HS-27A (cell line): ENCODE data around the gene SLC66A1.

ENCODE experiments used
- DNase-seq: peaks from one replicate; pipeline ENCODE4 v3.0.0-alpha.2; 2012; ENCODE audit warnings: low read depth, missing footprints

The SLC66A1 gene

DNA sequence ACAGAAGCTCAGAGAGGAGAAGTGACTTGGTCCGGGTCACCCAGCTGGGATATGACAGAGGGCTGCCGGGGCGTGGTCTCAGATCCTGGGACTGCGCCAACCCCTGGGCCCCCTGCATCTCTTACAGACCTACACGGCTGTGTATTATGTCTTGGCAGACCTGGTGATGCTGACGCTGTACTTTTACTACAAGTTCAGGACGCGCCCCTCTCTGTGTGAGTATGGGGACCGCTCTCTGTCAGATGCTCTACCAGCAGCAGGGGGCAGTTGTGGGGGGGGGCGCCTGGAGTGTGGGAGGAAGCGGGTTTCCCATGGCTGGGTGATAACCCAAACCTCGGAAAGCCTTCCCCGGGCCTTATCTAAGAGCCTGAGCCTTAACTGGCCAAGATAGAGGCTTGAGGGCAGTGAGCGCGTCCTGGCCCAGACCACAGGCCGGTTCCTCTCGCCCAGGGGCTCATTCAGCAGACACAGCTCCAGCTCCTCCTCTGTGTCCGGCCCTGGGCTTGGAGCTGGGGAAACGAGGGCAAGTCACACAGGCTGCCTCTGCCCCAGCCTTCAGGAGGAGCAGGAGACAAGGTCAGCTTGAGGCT lies 13.3 kb downstream of the SLC66A1 start:
- no peak for DNase-seq

DNA sequence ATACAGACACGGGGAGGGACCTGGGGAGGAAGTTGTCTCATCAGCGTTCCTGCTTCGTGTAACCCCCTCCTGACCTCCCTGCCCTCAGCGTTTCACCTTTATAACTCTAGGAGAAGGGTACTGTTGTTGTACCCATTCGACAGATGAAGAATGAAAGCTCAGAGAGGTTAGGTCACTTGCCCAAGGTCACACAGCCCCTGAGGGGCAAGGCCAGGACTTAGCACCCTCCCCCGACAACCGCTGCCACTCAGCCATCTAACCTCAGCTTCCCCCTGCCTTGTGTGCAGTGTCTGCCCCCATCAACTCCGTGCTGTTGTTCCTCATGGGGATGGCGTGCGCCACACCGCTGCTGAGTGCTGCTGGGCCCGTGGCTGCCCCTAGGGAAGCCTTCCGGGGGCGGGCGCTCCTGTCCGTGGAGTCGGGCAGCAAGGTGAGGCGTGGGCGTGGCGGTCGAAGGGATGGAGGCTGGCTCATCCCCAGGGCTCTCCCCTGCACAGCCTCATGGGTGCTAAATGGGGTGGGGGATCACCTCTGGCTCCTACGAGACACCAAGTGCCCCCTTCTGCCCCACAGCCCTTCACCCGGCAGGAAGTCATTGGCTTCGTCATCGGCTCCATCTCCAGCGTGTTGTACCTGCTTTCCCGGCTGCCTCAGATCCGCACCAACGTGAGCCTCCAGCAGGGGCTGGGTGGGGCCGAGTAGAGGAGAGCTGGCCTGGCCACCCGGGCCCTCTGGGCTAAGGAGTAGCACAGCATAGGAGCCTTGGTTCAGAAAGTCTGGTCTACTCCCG lies 14.0 kb downstream of the SLC66A1 start:
- DNase-seq: no peak

DNA sequence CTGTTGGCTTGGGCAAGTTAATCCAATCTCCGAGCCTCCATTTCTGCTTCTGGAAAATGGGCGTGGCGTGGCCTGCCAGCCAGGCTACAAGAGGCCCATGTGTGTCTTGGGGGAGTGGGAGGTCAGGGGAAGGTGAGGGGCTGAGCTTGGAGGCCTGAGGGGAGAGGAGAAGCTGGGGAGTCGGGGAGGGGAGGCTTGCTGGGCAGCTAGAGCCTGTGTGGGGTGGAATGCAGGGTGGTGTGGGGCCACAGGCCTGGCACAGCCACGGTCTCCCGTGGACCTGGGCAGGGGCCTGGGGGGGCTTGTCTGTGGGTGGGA lies 14.6 kb downstream of the SLC66A1 start:
- DNase-seq: no peak

DNA sequence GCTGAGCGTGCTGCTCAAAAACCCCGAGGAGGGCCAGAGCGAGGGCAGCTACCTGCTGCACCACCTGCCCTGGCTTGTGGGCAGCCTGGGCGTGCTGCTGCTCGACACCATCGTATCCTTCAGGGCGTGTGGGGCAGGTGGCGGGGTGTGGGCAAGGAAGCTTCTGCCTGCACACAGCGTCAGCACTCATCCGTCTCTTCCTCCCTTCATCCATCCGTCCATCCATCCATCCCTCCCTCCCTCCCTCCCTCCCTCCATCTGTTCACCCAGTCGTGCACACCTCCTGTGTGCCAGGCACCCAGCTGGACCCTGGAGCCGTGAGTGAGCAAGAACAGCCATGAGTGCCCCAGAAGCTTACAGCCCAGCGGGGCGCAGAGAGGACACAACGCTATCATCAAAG lies 15.2 kb downstream of the SLC66A1 start:
- DNase-seq: no peak

DNA sequence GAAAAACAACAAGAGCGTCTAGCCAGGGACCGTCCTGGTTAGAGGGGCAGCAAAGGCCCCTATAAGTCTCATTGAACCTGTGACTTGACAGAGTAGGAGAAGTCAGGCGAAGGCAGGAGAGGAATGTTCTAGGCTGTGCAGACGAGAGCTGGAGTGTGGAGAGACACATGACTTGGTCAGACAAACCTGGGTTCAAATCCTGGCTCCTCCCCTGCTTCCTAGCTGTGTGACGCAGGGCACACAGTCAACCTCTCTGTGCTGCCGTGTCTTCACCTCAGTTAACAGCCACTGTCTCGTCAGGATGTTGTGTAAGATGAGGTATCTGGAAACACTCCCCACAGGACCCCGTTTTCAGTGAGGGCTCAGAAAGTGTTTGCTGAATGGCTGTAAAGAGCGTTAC lies 15.6 kb downstream of the SLC66A1 start:
- DNase-seq: no peak

DNA sequence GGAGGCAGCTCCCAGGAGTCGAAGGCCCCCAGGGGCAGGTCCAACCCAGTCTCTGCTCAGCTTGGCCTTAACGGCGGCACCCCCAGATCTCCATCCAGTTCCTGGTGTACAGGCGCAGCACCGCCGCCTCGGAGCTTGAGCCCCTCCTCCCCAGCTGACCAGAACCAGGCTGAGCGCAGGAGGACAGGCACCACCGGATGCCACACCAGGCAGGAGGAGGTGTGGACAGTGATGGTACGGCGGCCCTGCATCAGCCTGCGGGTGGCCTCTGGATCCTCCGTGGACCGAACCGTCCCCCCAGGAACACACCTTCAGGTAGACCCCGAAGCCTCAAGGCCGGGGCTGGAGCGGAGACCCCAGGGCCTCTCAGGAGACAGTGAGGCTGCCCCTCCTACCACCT lies 16.4 kb downstream of the SLC66A1 start:
- DNase-seq: no peak

DNA sequence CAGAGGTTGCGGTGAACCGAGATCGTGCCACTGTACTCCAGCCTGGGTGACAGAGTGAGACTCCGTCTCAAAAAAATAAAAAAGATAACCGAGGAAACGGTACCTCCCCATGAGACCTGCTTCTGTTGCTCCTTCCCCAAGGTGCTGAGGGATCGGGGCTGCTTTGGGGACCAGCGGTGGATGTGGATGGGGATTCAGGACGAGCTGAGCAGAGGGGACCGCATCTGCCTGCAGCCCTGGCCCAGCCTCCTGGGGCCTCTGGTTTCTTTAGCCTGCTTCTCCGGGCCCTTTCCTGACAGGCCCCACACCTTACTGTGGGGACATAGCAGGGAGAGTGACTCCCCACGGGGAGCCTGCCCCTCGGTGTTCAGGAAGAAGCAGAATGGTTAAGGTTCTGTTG lies 17.1 kb downstream of the SLC66A1 start:
- DNase-seq: no peak

DNA sequence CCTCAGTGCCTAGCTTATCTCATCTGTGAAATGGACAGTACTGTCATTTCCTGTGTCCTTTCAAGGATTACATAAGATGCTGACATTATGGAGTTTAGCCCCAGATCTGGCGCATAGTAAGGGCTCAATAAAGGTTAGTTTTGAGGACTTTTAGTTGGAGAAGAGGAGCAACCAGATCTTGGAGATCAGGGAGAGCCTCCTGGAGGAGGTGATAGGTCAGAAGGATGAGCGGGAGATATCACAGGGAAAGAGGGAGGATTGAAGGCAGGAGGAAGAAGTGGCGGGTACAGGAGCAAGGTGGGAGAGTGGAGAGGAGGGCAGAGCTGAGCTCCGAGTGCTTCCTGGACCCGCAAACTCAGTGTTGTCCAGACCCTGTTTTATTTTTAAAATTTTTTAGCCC lies 17.5 kb downstream of the SLC66A1 start:
- no peak for DNase-seq

DNA sequence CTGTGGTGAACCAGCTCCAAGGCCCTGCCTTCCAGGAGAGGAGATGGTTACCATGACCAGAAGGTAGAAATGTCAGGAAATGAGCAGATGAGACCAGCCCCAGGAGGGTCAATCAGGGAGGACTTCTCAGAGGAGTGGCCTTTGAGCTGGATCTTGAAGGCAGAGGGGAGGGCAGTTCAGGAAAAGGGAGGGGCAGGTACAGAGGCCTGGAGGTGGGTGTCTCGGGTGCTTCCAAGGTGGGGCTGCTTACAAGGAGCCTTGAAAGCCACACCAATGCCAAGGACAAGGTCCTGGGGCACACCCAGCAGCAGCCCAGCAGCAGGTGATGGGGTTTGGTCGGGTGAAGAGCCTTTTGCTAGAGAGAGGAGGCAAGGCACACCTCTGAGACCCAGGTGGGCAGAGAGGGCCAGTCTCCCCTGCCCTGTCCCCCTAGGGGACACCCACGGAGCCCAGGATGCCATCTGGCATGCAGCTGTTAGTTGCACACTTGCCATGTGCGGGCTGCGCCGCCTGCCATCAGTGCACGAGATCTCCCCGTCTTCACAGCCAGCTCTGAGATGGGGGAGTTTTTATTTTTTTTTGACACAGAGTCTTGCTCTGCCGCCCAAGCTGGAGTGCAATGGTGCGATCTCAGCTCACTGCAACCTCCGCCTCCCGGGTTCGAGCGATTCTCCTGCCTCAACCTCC lies 18.5 kb downstream of the SLC66A1 start:
- DNase-seq: no peak

DNA sequence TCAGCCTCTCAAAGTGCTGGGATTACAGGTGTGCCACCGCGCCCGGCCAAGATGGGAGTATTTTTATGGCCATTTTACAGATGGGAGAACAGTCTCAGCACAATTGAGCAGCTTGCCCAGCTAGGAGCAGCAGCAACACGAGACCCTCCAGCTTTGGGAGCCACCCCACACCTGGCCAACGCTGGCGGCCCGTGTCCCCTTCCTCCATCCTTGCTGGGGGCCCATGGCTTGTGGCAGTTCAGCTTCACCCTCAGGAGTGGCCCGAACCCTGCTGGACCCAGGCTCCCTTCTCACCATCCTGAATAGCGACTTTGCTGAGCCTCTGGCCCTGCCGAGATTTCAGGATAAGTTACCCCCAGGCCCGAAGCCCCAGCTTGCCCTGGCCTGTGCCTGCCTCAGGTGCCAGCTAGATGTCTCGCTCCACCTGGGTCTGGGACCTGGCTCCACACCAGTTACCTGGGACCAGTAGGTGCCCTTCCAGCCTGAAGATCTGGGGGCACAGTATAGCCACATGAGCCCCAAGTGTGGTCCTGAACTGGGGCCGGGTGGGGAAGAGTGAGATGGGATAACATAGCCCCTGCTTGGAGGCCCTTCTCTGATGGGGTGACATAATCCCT lies 19.2 kb downstream of the SLC66A1 start:
- DNase-seq: no peak

DNA sequence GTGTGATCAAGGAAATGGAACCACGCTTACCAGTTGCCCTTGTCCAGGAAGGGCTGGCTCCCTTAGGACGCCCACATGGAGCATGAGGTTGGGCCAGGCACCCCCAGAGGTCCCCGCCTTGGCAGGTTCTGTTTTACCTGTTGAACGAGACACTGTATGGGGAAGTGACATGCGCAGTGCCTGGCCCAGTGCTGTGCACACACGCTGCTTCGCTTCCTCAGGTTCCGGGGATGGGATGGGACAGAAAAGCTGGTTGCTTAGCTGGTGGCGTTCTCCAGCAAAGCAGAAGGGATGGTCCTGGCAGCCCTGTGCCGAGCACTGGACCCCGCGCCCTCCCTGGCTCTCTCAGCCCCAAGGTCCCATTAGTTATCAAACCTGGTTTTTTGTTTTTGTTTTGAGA lies 20.7 kb downstream of the SLC66A1 start:
- no peak for DNase-seq

DNA sequence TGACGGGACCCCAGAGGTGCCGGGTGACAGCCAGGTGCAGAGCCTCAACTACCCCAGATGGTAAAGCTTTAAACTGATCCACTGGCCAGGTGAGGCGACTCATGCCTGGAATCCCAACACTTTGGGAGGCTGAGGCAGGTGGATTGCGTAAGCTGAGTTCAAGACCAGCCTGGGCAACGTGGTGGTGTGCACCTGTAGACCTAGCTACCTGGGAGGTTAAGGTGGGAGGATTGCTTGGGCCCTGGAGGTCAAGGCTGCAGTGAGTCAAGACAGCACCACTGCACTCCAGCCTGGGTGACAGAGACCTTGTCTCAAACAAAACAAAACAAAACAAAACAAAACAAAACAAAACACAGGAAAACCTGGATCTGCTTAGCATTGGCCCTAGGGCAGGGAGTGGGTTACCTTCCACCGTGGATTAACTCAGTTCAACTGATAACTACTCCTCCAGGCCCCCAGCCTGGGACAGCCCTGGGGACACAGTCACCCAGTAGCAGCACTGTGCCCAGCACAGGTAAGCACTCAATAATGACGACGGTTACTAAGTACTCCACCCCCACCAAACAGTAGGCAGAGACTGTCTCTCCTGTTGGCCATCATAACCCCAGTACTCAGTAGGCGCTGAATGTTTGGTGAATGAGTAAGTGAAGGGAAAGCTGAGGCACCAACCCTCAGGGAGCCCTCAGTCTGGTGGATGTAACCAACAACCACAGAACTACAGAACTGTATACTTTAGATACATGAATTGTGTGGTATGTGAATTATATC lies 21.6 kb downstream of the SLC66A1 start:
- no peak for DNase-seq

DNA sequence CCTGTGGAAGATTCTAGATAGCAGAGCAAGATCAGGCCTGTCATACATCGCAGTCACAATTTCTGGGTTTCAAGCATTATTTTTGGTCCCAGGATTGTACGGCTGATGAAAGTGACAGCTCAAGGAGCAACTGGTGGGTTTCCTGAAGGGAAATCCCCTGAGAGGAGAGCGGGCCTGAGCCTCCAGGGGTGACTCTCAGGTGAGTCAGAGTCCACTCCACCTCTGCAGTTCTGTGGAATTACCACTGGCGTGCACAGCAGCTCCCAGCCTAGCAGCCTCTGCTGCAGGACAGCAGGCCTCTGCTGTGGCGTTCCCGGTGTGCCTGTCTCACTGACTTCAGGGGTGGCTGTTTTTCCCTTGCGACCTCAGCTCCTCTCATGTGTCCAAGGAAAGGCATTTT lies 24.4 kb downstream of the SLC66A1 start:
- no peak for DNase-seq

DNA sequence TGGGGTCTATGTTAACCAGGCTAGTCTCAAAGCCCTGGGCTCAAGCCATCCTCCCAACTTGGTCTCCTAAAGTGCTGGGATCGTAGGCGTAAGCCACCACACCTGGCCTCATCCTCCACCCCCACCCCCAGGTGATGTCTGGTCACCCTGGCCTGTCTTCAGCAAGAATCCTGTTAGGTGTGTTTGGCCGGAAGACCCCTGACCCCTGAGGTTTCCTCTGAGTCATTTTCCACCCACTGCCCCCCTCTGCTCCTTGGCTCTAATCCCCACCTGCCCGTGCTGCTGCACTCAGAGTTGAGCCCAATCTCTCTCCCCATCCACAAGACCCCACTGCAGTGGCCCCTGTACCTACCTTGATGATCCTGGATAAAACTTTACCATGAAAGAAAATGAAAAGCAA lies 25.2 kb downstream of the SLC66A1 start:
- no peak for DNase-seq

DNA sequence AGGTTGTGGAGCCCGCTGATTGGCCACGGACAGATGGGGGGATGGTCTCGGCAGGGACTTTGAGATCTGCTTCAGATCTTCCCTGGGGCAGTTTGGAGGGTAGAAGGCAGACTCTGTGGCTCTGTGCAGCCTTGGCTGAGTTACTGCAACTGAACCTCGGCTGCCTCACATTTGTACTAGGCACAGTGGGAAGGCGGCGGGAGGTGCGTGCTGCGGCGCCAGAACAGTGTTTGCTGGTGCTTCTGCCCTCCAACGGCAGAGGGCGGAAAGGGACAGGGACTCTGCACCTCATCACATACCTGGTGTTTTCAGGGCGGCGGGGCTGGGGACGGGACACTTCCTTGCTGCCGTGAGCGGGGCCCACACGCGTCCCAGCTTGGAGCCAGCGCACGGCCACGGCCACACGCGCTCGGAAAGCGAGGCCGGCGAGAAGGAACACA lies 26.2 kb downstream of the SLC66A1 start:
- DNase-seq: no peak

DNA sequence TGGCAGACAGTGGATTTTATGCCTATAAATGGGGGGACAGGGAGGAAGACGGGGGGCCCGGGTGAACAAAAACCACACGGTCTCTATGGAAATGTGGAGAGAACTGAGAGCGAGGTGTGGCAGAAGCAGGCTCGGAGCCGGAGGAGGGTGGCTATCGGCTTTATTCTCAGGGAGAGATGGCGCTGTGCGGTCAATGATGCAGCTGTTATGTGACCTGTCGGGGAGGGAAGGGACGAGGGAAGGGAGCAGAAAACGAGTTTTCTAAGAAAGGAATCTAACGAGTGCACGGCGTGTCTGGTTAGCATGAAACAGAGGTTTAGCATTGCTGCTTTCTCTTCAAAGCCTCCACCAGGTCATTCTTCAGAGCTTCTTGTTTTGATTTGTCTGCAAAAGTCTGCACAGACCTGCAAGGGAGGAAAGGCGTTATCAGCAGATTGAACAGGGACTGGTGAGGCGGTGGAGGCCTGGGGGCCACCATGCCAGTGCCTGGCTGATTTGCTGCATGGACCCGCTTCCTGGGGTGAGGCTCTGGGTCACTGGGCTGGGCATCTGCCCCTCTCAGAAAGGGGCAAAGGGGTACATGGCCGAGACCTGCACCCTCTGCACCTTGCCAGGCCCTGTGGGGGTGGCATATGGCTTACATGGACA lies 27.2 kb downstream of the SLC66A1 start:
- no peak for DNase-seq

DNA sequence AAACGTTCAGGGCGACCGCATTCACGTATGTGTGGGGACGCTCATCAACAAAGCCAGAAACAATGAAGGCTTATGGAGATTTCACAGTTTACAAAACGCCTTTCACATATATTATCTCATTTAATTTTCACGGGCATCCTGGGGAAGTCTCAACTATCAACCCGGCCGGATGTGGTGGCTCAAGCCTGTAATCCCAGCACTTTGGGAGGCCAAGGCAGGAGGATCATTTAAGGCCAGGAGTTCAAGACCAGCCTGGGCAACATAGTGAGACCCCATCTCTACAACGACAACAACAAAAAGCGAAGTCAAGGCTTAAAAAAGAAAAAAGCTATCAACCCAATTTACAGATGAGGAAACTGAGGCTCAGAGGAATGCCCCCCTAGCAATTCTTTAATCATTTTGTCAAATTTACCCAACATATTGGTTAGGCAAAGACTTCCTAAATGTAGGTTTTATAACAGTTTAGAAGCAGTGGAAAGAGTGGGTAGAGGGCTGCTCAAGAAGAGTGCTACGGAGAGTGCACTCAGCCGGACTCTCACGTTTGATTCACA lies 28.3 kb downstream of the SLC66A1 start:
- no peak for DNase-seq

DNA sequence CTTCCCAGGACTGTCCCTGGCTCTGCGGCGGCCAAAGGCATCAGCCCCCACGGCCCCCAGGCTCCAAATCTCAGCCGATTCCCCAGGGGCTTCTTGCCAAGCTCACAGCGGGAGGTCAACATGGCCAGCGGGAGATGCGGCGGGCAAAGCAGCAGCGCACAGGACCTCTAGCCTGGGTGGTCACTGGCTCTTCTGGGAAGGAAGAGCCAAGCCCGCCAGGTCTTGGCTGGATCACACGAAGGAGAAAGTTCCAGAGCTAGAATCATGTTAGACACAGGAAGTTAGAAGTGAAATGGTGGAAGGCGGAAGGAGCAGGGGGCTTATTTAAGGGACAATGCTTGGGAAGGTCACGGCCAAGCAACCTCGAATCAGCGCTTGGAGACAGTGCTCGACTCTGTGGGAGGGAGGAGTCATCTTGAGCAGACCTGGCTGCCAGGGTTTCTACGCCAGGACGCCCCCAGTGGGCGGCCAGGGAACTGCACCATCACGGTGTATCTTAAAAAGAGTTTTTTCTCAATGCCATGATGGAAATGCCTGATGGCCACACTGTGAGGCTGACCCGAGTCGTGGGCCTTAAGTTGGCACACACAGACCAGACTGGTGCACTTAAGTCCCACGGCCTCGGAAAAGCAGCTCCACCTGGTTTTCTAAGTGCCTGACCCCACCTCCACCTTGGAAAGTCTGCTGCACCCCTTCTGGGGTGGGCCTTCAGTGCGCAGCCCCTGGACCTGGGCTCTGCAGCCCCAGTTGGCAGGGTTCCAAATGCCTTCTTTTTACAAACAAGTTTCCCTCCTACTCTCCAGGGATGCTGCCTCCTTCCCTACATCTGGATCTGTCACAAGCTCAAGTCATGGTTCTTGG lies 29.3 kb downstream of the SLC66A1 start:
- peak; percentile 17 for DNase-seq

DNA sequence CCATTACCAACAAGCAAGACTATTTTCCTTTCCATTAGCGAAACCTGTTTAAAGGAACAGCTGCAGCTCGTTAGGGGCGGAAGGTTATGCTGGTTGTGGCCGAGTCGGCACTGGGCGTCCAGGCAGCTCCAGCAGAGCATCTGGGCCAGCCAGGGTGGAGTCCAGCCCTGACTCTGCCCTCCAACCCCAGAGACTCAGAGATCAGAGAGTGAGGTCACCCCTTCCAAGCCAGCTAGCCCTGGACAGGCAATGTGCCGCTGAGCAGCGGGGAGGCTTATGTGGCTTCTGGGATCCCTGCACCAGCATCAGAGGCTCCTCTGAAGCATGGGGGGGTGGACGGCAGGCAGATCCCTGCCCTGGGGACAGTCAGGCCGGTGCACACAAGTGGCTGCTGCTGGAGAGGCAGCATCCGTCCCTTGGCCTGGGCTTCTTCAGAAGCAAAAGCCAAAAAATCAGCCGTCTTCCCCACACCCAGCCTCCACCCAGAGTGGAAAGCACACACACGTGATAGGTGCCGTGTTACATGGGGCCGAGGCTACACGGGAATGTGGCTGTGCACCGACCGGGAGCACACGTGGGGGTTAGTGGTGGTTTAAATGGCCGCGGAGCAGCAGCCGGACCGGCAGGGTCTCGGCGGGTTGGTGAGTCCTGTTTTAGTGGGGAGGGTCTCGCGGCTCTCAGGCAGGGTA lies 30.1 kb downstream of the SLC66A1 start:
- DNase-seq: no peak
